GM08714 (cell line): ENCODE measurements around the gene SH3PXD2A.

Experiments
- H3K4me3 ChIP-seq: fragments of 200-500 bp; sonication (Bioruptor generic); 2 replicates; pipeline ENCODE4 v1.5.1; 2014; ENCODE audit warnings: mild to moderate bottlenecking, low read length, inconsistent platforms
- ZNF274 ChIP-seq: IDR thresholded peaks from 2 replicates; pipeline ENCODE4 v1.6.1; 2012; ENCODE audit warnings: mild to moderate bottlenecking, low read depth, low read length

Gene SH3PXD2A

DNA sequence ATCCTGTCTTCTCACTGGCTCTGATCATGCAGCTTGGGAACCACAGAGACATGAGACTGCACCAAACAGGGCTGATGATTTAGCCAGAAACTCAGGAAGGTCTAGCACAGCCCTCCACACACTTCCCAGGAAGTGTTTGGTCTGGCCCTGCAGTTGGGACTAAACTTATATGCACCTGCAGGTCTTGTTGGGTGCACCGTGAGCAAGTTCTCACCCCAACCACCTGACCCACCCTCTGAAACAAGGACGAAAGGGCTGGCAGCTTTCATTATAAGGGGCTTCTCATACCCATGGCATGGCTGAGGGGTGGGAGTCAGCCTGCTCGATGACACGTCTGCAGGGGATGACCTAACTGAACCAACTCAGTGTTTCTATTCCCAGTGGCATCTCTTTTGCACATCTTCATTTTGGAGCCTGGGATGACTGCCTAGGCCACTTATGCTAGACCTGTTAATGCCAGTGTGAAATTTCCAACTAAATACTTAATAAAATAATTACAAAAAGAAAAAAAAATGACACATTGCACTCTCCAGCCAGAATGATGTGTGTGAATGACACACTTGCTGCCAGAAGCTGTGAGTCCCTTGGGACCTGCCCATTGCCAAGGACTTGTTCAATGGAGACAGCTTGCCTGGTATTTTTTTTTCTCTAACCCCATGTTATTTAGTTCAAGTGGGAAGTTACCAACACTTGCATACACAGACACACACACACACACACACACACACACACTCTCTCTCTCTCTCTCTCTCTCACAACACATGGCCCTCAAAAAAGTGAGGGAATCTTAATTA lies 259.2 kb downstream of the SH3PXD2A start:
- no peak overlapping the region for H3K4me3 ChIP-seq
- TF ChIP-seq ZNF274, result no peak

DNA sequence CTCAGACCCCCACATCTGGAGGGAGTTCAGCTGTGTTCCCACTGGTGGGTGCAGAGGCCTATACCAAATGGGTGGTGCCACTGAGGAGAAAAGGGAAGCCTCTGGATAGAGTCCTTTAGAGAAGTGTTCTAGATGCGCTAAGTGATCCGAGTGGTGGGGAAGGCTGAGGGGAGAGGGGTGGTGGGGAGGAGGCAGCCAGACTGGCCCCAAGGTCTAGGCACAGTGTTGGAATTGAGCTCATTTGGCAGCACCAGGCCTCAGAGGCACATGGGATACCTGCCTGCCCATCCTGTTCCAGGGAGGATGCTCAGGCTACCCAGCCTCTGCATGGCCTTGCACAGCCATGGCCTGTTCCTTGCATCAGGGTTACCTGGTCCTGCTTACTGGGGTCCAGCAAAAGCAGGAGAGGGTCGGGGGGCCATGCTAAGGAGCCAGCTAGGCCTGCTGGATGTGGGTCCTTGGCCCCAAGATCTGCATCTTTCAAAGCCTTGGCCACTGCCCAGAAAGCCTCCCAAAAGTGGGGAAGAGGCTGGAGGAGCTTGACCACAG lies 262.3 kb downstream of the SH3PXD2A start:
- H3K4me3 ChIP-seq, result no peak overlapping the region
- no peak for TF ChIP-seq ZNF274

DNA sequence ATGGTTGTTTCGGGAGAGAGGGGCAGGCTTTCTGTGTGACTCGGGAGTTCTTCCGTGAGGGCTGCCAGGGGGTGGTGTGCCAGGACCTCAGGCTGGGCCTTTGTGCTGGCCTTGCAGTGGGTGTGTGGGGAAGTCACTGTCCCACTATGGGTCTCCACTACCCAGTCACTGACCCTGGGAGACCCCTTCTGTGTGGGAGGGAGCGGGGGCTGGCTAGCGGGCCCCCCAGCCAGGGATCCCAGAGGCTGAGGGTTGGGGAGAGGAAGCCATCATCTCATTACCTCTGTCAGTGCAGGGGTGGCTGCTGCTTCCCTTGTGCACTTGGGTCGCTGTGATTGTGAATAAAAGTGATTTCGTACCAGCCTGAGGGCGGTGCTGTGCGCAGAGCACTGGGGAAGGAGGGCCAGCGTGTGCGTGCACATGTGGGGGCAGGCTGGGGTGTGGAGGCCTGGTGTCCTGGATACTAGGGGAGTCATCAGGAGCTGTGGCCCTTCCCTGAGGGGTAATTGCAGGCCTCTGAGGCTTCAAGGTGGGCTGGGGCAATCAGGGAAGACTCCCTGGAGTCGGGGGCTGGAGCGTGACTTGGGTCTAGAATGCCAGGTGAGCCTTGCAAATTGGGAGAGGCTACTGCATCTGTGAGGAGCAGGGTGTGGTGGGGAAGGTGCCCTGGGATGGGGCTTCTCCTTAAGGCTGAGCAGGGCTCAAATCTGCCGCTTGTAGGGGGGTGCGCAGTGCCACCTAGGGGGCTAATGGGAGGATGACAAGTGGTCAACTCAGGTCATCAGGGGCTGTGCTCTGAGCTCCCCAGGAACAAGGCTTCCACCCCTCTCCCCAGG lies 263.0 kb downstream of the SH3PXD2A start:
- TF ChIP-seq ZNF274, result no peak
- H3K4me3 ChIP-seq, result no peak overlapping the region

DNA sequence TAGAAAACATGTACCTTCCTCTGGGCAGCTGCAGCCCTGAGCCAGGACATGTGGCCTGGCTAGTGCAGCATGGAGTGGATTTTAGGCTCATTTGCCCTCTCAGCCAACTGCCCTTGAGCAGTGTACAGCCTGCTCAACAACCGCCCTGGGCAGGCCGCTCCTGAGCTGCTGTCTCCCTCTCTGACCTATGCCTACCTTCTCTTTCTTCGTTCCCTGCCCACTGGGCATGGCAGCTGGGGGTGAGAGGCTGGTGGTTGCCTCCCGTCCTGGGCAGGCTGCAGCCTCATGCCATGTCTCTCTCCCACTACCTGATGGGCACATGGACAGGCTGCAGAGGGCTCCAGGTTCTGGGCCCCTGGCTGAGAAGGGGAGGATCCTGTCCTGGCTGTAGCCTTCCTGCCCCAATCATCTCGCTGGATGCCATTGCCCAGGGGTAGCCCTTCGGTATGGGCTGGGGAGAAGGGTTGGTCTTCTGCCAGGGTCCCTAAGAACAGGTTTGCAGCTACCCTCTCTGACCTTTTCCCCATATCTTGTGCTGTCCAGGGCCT lies 264.6 kb downstream of the SH3PXD2A start:
- TF ChIP-seq ZNF274, result no peak
- no peak overlapping the region for H3K4me3 ChIP-seq

DNA sequence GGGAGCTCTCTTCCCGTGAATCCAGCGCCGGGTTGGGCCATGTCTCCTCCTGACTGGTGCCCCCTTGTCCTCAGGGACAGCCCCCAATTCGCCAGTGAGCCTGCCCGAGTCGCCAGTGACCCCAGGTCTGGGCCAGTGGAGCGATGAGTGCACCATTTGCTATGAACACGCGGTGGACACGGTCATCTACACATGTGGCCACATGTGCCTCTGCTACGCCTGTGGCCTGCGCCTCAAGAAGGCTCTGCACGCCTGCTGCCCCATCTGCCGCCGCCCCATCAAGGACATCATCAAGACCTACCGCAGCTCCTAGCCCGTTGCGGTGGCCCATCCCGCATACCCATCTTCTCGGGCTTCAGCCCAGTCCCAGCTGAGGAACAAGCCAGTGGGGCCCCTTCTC lies 265.3 kb downstream of the SH3PXD2A start:
- no peak for TF ChIP-seq ZNF274
- no peak overlapping the region for H3K4me3 ChIP-seq

DNA sequence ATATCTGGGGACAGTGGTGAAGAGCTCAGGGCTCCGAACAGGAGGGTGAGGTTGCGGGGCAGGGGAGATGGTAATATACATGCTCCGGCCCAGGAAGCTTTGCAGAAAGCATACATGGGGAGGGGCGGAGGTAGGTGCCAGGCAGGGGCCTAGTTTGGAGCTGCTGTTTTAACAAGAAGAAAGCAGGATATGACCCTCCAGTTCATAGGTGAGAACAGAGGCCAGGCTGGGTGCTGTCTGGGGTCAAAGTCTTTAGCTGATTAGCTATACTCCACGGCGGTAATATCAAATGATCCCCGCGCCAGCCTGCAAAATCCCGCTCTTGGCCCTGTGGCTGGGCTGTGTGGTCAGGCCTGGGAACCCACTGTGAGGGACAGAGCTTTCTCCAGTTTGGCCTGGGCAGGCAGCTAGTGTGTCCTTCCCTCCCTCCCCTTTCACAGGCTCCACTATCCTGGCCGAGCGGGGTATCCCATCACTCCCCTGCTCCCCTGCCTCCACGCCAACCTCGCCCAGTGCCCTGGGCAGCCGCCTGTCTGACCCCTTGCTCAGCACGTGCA lies 266.2 kb downstream of the SH3PXD2A start:
- no peak for TF ChIP-seq ZNF274

DNA sequence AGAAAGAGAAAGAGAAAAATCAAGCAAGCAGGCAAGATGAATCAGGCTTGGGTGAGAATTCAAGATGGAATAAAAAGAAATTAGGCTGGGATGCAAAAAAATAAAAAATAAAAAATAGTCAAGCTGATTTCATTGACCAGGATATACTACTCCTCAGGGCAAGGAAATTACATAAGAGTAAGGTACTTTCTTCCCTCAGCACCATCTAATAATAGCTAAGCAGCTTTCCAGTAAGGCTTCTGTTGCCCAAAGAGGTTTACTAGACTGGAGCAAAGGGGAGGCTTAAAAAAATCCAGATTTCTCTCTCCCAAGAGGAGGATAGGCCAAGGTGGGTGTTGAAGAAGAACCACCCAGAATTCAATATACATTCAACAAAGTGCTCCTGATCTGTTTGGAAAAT lies 268.3 kb downstream of the SH3PXD2A start:
- no peak for TF ChIP-seq ZNF274
- H3K4me3 ChIP-seq, result no peak overlapping the region

More for the DNA sequence above, 266.2 kb downstream of the SH3PXD2A start:
- H3K4me3 ChIP-seq, result no peak overlapping the region

DNA sequence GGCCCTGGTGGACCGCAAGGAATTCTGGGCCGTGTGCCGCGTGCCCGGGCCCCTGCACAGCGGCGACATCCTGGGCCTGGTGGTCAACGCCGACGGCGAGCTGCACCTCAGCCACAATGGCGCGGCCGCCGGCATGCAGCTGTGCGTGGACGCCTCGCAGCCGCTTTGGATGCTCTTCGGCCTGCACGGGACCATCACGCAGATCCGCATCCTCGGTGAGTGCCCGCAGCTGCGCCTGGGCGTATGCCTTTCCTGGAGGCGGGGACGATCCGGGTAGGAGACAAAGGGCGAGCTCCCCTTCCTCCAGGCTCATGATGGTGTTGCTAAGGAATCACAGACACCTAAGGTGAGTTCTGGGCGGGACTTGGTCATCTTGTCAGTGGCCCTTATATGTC lies 270.4 kb downstream of the SH3PXD2A start:
- H3K4me3 ChIP-seq, result peak overlapping the region; percentile 70; the same call in 1 of the 2 replicates
- no peak for TF ChIP-seq ZNF274

DNA sequence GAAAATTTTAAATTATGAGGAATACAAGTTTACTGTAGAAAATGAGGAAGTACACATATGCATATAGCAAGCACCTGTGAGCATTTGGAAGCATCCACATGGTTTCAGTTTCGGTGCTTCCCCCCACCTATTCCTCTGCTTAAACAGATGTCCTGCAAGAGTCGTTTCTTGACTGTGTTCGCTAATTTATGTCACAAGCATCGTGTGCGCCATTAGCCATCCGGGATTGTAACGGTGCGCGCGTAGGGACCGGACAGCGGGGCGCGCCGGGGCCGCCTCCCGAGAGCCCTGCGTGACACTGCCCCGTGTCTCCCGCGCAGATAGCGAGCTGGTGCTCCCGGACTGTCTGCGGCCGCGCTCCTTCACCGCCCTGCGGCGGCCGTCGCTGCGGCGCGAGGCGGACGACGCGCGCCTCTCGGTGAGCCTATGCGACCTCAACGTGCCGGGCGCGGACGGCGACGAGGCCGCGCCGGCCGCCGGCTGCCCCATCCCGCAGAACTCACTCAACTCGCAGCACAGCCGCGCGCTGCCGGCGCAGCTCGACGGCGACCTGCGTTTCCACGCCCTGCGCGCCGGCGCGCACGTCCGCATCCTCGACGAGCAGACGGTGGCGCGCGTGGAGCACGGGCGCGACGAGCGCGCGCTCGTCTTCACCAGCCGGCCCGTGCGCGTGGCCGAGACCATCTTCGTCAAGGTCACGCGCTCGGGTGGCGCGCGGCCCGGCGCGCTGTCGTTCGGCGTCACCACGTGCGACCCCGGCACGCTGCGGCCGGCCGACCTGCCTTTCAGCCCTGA lies 271.0 kb downstream of the SH3PXD2A start:
- TF ChIP-seq ZNF274, result no peak
- H3K4me3 ChIP-seq, result peak overlapping the region; percentile 70; the same call in 1 of the 2 replicates

DNA sequence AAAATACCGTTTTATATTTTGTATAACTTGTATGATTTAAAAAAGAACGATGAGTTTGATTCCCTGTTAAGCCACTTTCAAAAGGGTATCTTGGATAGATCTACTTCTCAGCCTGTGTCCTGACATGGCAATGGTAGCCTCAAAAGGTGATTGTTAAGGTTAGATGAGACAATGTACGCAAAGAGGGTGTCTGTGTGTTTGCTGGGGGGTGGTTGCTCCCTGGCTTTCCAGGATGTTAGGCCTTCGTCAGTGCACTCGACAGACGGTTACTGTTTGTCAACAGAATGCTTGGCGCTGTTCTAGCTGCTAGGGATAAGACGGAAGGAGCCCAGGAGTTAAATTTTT lies 271.5 kb downstream of the SH3PXD2A start:
- peak overlapping the region; percentile 70; the same call in 1 of the 2 replicates for H3K4me3 ChIP-seq
- no peak for TF ChIP-seq ZNF274

DNA sequence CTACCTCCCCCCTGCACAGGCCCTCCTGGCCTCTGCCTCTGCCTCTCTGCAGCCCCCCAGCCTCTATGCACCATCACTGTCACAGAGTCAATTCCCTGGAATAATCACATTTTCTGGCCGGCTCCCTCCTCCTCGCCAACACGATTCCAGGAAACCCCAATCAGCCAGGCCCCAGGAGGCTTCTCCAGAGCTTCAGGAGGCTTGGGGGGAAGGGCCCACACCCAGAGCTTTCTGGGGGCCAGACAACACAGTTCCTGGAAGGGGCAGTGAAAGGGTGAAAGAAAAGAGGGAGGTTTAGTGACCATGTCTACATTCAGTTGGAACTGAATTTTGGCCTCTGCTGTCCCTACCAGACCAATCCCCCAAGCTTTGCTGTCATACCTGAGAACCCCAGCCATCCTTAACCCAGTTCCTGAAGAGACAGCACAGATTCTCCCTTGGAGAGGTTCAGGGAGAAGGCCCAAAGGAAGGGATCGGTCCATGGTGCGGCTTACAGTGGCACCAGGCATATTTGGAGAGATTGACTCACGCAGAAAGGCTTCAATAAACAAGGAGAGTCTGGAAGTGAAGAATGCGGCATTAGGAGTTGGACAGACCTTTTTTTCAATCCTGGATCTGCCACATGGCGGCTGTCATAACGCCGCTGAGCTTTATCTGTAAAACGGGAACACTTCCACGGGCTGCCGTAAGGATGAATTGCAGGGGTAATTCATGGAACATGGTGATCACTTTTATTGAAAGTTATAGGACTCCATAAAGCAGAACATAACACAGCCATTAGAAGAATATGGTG lies 272.8 kb downstream of the SH3PXD2A start:
- H3K4me3 ChIP-seq, result no peak overlapping the region
- TF ChIP-seq ZNF274, result no peak

DNA sequence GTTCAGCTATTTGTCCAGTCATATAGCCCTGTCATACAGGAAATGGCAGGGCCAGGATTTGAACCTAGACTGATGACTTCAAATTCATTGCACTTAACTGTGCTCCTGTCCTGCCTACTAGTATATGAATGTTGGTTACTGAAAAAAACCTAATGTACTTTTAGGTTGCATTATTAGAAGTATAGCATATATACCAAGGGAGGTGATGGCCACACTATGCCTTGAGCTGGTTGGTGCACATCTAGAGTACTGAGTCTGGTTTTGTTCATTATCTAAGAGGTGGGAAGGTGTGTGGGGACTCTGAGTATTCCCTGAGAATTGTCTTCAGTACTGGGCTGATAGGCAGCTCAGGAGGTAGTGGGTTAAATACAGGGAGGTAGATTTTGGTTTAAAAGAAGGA lies 273.9 kb downstream of the SH3PXD2A start:
- no peak overlapping the region for H3K4me3 ChIP-seq

DNA sequence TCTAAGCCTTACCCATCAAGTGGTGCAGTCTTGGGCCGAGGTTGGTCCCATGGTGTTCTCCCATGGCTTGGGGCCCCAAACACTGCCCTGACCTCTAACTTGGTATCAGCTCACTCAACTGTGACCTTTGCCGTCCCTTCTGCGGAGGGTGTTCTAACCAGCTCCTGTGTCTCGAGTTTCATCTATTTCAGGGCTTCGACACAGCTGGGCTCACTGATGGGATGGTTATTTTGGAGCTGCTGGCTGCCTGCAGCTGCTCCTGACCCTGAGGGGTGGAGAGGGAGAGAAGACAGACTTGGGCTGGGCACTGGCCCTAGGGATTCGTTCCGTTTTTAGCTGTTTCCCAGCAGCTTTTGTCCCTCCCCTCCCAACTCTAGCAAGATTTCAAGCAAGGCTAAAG lies 274.9 kb downstream of the SH3PXD2A start:
- H3K4me3 ChIP-seq, result no peak overlapping the region
- no peak for TF ChIP-seq ZNF274

More for the DNA sequence above, 273.9 kb downstream of the SH3PXD2A start:
- no peak for TF ChIP-seq ZNF274
